ENCODE data around the gene ZSWIM2. TPM values are rescaled to one million over a fixed set of nuclear protein-coding genes. Genes with fewer than 3 reads are reported as not detected.
"Not testable (repeated sequence)": the region's sequence is repeated elsewhere in the genome, so short reads cannot be mapped to it uniquely, and the experiment has no call there.

The ZSWIM2 gene
- total RNA-seq, 3 donors from 2014 or later (not counting 1 experiment from before 2014, with no cell fraction given), result not detected

DNA sequence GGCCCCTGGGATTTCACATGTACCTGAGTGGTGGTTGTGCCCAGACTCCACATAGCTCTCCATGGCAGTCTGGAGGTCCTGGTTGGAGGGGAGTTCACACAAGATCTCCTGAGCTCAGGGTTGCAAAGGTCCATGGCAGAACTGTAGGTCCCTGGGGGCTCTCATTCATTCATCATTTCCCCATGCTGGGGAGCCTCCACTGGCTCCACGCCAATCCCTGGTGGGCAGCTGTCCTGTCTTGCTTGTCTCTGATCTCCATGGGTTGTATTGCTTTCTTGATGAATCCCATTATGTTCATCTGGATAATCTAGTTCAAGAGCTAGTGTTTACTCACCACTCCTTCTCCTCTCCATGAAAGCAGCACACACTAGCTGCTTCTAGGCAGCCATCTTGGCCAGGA lies 42.4 kb downstream of the ZSWIM2 start:
- Mint-ChIP-seq H3K27ac (no peak overlapping the region), H3K9me3 (peaks cover 13 to 14% of the 10 kb centered on the region in 2 donors), H3K27me3 (ENCODE audit: low read depth in 2 of 2) (no peaks in the 10 kb centered on the region), H3K4me3 (no peak overlapping the region), H3K36me3 (peaks cover 15% of the 10 kb centered on the region), H3K4me1 (no peaks in the 10 kb centered on the region)
- TF ChIP-seq, protein P1, sequence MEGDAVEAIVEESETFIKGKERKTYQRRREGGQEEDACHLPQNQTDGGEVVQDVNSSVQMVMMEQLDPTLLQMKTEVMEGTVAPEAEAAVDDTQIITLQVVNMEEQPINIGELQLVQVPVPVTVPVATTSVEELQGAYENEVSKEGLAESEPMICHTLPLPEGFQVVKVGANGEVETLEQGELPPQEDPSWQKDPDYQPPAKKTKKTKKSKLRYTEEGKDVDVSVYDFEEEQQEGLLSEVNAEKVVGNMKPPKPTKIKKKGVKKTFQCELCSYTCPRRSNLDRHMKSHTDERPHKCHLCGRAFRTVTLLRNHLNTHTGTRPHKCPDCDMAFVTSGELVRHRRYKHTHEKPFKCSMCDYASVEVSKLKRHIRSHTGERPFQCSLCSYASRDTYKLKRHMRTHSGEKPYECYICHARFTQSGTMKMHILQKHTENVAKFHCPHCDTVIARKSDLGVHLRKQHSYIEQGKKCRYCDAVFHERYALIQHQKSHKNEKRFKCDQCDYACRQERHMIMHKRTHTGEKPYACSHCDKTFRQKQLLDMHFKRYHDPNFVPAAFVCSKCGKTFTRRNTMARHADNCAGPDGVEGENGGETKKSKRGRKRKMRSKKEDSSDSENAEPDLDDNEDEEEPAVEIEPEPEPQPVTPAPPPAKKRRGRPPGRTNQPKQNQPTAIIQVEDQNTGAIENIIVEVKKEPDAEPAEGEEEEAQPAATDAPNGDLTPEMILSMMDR (IDR thresholded peaks at IDR 0.05), result no peak
- Histone ChIP-seq H3K4me1 (ENCODE audit: control insufficient read depth, insufficient read depth, low read length) (no peaks in the 10 kb centered on the region), H3K27ac (ENCODE audit: low read length) (no peak overlapping the region), H3K4me3 (ENCODE audit: low read length) (no peak overlapping the region), H3K27me3 (ENCODE audit: control insufficient read depth, insufficient read depth, low read length) (no peaks in the 10 kb centered on the region), H3K36me3 (ENCODE audit: control insufficient read depth, insufficient read depth, low read length) (no peaks in the 10 kb centered on the region), H3K9me3 (ENCODE audit: control insufficient read depth, insufficient read depth, low read length) (peaks cover 7% of the 10 kb centered on the region)
- DNase-seq (no peak), ATAC-seq (no peak)
- intact Hi-C loops (cut with micrococcal nuclease), result no loop called here
- 79% methylated on average over 1 of the region's 1 CpG for WGBS (ENCODE audit: insufficient coverage)

DNA sequence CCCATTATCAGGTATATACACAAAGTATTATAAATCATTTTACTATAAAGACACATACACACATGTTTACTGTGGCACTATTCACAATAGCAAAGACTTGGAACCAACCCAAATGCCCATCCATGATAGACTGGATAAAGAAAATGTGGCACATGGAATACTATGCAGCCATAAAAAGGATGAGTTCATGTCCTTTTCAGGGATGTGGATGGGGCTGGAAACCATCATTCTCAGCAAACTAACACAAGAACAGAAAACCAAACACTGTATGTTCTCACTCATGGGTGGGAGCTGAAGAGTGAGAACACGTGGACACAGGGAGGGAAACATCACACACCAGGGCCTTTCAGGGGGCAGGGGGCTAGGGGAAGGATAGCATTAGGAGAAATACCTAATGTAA lies 50.4 kb downstream of the ZSWIM2 start:
- intact Hi-C loops (cut with micrococcal nuclease); H3K27ac Mint-ChIP-seq; DNase-seq; H3K4me3 Mint-ChIP-seq; ATAC-seq; H3K36me3 Mint-ChIP-seq; H3K27me3 ChIP-seq (ENCODE audit: control insufficient read depth, insufficient read depth, low read length); H3K27me3 Mint-ChIP-seq (ENCODE audit: low read depth in 2 of 2); H3K27ac ChIP-seq (ENCODE audit: low read length); H3K9me3 ChIP-seq (ENCODE audit: control insufficient read depth, insufficient read depth, low read length); H3K4me3 ChIP-seq (ENCODE audit: low read length); H3K4me1 Mint-ChIP-seq; H3K36me3 ChIP-seq (ENCODE audit: control insufficient read depth, insufficient read depth, low read length); H3K4me1 ChIP-seq (ENCODE audit: control insufficient read depth, insufficient read depth, low read length): not testable (repeated sequence)
- H3K9me3 Mint-ChIP-seq, result peaks cover 8 to 12% of the 10 kb centered on the region in 2 donors
- WGBS (ENCODE audit: insufficient coverage), result no CpG with 5 or more reads among the region's 1 CpG

DNA sequence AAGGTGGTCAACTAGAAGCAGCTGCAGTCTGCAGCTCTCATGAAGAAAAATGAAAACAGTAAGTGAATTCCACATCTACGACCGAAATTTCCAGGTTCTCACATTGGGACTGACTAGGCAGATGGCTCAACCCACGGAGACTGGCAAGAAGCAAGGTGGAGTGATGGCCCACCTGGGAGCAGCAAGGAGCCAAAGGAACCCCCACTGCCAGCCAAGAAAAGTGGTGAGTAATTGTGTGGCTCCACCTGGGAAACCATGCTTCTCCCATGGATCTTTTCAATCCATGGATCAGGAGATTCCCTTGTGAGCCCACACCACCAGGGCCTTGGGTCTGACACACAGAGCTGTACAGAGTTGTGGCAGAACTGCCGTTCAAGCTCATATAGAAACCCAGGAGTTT lies 64.0 kb downstream of the ZSWIM2 start:
- Mint-ChIP-seq H3K27ac (no peak overlapping the region), H3K9me3 (peaks cover 4 to 18% of the 10 kb centered on the region in 2 donors), H3K27me3 (ENCODE audit: low read depth in 2 of 2) (no peaks in the 10 kb centered on the region), H3K4me1 (no peaks in the 10 kb centered on the region), H3K36me3 (peaks cover 2% of the 10 kb centered on the region), H3K4me3 (no peak overlapping the region)
- DNase-seq (no peak), ATAC-seq (no peak)
- H3K4me1 ChIP-seq (ENCODE audit: control insufficient read depth, insufficient read depth, low read length), result no peaks in the 10 kb centered on the region
- intact Hi-C loops (cut with micrococcal nuclease), result no loop called here
- no peak overlapping the region for H3K27ac ChIP-seq (ENCODE audit: low read length)
- no peaks in the 10 kb centered on the region for H3K36me3 ChIP-seq (ENCODE audit: control insufficient read depth, insufficient read depth, low read length)
- no peaks in the 10 kb centered on the region for H3K27me3 ChIP-seq (ENCODE audit: control insufficient read depth, insufficient read depth, low read length)
- H3K4me3 ChIP-seq (ENCODE audit: low read length), result no peak overlapping the region
- 89% methylated on average over 4 of the region's 4 CpGs for WGBS (ENCODE audit: insufficient coverage)
- H3K9me3 ChIP-seq (ENCODE audit: control insufficient read depth, insufficient read depth, low read length), result no peaks in the 10 kb centered on the region
- TF ChIP-seq, protein P1 (IDR thresholded peaks at IDR 0.05), result no peak

DNA sequence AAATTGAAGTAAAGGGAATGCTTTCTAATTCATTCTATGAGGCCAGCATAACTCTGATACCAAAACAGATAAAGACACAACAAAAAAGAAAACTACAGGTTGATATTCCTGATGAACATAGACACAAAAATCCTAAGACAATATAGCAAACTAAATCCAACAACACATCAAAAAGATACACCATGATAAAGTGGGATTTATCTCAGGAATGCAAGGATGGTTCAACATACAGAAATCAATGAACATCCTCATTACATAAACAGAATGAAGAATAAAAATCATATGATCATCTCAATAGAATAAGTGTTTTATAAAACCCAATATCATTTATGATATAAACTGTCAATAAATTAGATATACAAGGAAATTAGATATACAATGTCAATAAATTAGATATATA lies 65.7 kb downstream of the ZSWIM2 start:
- Histone ChIP-seq H3K4me1 (ENCODE audit: control insufficient read depth, insufficient read depth, low read length) (no peaks in the 10 kb centered on the region), H3K4me3 (ENCODE audit: low read length) (no peak overlapping the region), H3K27ac (ENCODE audit: low read length) (no peak overlapping the region), H3K36me3 (ENCODE audit: control insufficient read depth, insufficient read depth, low read length) (no peaks in the 10 kb centered on the region), H3K27me3 (ENCODE audit: control insufficient read depth, insufficient read depth, low read length) (no peaks in the 10 kb centered on the region), H3K9me3 (ENCODE audit: control insufficient read depth, insufficient read depth, low read length) (no peaks in the 10 kb centered on the region)
- ATAC-seq, result no peak
- Mint-ChIP-seq H3K4me1 (no peaks in the 10 kb centered on the region), H3K9me3 (peaks cover 4 to 18% of the 10 kb centered on the region in 2 donors), H3K27ac (no peak overlapping the region), H3K4me3 (no peak overlapping the region), H3K36me3 (no peaks in the 10 kb centered on the region), H3K27me3 (ENCODE audit: low read depth in 2 of 2) (no peaks in the 10 kb centered on the region)
- TF ChIP-seq, protein P1 (IDR thresholded peaks at IDR 0.05), result no peak
- intact Hi-C loops (cut with micrococcal nuclease), result no loop called here
- no peak for DNase-seq

All from natural killer cell (primary cell).